ENCODE measurements around the gene HDAC1. TPM values are rescaled to one million over a fixed set of nuclear protein-coding genes. Genes with fewer than 3 reads are reported as not detected.
A peak's percentile ranks its signal among the peaks of the same experiment; 100 is the strongest.

HDAC1 gene
- total and polyA plus RNA-seq, 2 of the 13 experiments (the other 11 are each of a cell fraction or from before 2014, with no cell fraction given) = 93.5 to 189 TPM

DNA sequence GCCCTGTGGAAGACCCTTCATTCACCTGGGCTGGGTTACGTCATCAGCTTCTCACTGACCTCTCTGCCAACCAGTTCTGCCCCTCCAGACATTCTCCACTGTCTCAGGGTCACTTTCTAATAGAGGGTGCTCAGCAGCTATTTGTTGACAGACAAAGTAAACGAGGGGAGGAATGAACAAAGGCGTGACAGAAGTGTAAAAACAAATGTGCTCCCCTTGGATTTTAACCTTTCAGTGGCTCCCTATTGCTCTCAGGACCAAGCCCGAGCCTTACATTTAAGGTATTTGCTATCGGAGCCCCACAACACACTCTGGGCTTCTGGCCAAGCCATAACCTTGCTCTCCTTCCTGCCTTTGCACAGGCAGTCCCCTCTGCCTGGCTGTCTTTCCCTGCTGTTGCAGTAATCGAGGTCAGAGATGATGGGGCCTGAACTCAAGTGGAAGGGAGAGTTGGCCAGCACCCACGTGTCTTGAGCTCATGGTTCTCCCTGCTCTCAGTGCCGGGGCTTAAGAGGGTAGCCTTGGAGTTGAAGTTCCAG, 53.5 kb downstream of the HDAC1 start (continued):
- TF ChIP-seq, protein P1, sequence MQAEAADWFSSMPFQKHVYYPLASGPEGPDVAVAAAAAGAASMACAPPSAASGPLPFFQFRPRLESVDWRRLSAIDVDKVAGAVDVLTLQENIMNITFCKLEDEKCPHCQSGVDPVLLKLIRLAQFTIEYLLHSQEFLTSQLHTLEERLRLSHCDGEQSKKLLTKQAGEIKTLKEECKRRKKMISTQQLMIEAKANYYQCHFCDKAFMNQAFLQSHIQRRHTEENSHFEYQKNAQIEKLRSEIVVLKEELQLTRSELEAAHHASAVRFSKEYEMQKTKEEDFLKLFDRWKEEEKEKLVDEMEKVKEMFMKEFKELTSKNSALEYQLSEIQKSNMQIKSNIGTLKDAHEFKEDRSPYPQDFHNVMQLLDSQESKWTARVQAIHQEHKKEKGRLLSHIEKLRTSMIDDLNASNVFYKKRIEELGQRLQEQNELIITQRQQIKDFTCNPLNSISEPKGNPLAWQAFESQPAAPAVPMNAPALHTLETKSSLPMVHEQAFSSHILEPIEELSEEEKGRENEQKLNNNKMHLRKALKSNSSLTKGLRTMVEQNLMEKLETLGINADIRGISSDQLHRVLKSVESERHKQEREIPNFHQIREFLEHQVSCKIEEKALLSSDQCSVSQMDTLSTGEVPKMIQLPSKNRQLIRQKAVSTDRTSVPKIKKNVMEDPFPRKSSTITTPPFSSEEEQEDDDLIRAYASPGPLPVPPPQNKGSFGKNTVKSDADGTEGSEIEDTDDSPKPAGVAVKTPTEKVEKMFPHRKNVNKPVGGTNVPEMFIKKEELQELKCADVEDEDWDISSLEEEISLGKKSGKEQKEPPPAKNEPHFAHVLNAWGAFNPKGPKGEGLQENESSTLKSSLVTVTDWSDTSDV (CRISPR knock-in tag; IDR thresholded peaks at IDR 0.05) = no peak
- TF ChIP-seq ZNF598 (CRISPR knock-in tag; IDR thresholded peaks at IDR 0.05; ENCODE audit: borderline replicate concordance) = no peak
- no peak for TF ChIP-seq ZNF782 (CRISPR knock-in tag; IDR thresholded peaks at IDR 0.05; ENCODE audit: borderline replicate concordance)
- TF ChIP-seq SRSF1 (optimal IDR thresholded peaks at IDR 0.05; ENCODE audit: low read depth, low read length) = no peak
- peak; percentile 52; the same call in 1 of the 2 replicates for TF ChIP-seq ZNF3 (CRISPR knock-in tag; IDR thresholded peaks at IDR 0.05)
- TF ChIP-seq, protein P2, sequence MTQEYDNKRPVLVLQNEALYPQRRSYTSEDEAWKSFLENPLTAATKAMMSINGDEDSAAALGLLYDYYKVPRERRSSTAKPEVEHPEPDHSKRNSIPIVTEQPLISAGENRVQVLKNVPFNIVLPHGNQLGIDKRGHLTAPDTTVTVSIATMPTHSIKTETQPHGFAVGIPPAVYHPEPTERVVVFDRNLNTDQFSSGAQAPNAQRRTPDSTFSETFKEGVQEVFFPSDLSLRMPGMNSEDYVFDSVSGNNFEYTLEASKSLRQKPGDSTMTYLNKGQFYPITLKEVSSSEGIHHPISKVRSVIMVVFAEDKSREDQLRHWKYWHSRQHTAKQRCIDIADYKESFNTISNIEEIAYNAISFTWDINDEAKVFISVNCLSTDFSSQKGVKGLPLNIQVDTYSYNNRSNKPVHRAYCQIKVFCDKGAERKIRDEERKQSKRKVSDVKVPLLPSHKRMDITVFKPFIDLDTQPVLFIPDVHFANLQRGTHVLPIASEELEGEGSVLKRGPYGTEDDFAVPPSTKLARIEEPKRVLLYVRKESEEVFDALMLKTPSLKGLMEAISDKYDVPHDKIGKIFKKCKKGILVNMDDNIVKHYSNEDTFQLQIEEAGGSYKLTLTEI (CRISPR knock-in tag; conservative IDR thresholded peaks at IDR 0.05) = no peak
- TF ChIP-seq MZF1 (CRISPR knock-in tag; IDR thresholded peaks at IDR 0.05; ENCODE audit: borderline replicate concordance) = no peak
- no peak for TF ChIP-seq ZNF850 (CRISPR knock-in tag; conservative IDR thresholded peaks at IDR 0.05)
- no peak for TF ChIP-seq DMAP1 (CRISPR knock-in tag; IDR thresholded peaks at IDR 0.05)
- no peak for TF ChIP-seq KDM3A (CRISPR knock-in tag; IDR thresholded peaks at IDR 0.05; ENCODE audit: low read depth)
- TF ChIP-seq, protein P3, sequence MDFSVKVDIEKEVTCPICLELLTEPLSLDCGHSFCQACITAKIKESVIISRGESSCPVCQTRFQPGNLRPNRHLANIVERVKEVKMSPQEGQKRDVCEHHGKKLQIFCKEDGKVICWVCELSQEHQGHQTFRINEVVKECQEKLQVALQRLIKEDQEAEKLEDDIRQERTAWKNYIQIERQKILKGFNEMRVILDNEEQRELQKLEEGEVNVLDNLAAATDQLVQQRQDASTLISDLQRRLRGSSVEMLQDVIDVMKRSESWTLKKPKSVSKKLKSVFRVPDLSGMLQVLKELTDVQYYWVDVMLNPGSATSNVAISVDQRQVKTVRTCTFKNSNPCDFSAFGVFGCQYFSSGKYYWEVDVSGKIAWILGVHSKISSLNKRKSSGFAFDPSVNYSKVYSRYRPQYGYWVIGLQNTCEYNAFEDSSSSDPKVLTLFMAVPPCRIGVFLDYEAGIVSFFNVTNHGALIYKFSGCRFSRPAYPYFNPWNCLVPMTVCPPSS (IDR thresholded peaks at IDR 0.05) = no peak
- TF ChIP-seq, protein P4, sequence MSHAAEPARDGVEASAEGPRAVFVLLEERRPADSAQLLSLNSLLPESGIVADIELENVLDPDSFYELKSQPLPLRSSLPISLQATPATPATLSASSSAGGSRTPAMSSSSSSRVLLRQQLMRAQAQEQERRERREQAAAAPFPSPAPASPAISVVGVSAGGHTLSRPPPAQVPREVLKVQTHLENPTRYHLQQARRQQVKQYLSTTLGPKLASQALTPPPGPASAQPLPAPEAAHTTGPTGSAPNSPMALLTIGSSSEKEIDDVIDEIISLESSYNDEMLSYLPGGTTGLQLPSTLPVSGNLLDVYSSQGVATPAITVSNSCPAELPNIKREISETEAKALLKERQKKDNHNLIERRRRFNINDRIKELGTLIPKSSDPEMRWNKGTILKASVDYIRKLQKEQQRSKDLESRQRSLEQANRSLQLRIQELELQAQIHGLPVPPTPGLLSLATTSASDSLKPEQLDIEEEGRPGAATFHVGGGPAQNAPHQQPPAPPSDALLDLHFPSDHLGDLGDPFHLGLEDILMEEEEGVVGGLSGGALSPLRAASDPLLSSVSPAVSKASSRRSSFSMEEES (CRISPR knock-in tag; IDR thresholded peaks at IDR 0.05) = no peak
- TF ChIP-seq U2AF1 (optimal IDR thresholded peaks at IDR 0.05; ENCODE audit: low read depth, low read length) = no peak
- TF ChIP-seq PHF21A (CRISPR knock-in tag; IDR thresholded peaks at IDR 0.05) = peak; percentile 78
- TF ChIP-seq, protein P5, sequence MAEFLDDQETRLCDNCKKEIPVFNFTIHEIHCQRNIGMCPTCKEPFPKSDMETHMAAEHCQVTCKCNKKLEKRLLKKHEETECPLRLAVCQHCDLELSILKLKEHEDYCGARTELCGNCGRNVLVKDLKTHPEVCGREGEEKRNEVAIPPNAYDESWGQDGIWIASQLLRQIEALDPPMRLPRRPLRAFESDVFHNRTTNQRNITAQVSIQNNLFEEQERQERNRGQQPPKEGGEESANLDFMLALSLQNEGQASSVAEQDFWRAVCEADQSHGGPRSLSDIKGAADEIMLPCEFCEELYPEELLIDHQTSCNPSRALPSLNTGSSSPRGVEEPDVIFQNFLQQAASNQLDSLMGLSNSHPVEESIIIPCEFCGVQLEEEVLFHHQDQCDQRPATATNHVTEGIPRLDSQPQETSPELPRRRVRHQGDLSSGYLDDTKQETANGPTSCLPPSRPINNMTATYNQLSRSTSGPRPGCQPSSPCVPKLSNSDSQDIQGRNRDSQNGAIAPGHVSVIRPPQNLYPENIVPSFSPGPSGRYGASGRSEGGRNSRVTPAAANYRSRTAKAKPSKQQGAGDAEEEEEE (CRISPR knock-in tag; IDR thresholded peaks at IDR 0.05; ENCODE audit: borderline replicate concordance) = no peak
- TF ChIP-seq FOXA3 (CRISPR knock-in tag; IDR thresholded peaks at IDR 0.05) = peak; percentile 5; the same call in 1 of the 2 replicates
- no peak for TF ChIP-seq REXO4 (CRISPR knock-in tag; IDR thresholded peaks at IDR 0.05; ENCODE audit: borderline replicate concordance)

Measured in HepG2 (cell line).